WTC11 (cell line): ENCODE data around the gene TIFAB.

Source experiments
- ATF3 ChIP-seq: sonication (generic); formaldehyde crosslinking; conservative IDR thresholded peaks from 2 replicates; pipeline ENCODE4 v1.8.1; 2022; ENCODE audit warnings: mild to moderate bottlenecking, missing genetic modification reagents
- CTCF ChIP-seq: fragments of 200-600 bp; IDR thresholded peaks from 2 replicates; pipeline ENCODE4 v1.8.0; 2022; ENCODE audit warnings: antibody characterized with exemption
- ELF4 ChIP-seq: sonication (generic); formaldehyde crosslinking; IDR thresholded peaks from 2 replicates; pipeline ENCODE4 v1.8.1; 2022; ENCODE audit warnings: low read depth, mild to moderate bottlenecking, moderate library complexity, missing genetic modification reagents
- GRHL2 ChIP-seq: fragments of 250-450 bp; sonication (Bioruptor Pico); IDR thresholded peaks from 2 replicates; pipeline ENCODE4 v1.8.0; 2022; ENCODE audit warnings: mild to moderate bottlenecking, moderate library complexity; ENCODE audit not compliant: insufficient replicate concordance, severe bottlenecking
- HMGA2 ChIP-seq: fragments of 250-450 bp; sonication (Bioruptor Pico); IDR thresholded peaks from 2 replicates; pipeline ENCODE4 v1.4.0; 2021; ENCODE audit warnings: mild to moderate bottlenecking, moderate library complexity
- SMAD3 ChIP-seq: sonication (generic); formaldehyde crosslinking; IDR thresholded peaks from 2 replicates; pipeline ENCODE4 v1.8.0; 2022; ENCODE audit warnings: missing genetic modification reagents, mild to moderate bottlenecking, borderline replicate concordance
- ZBTB21 ChIP-seq: sonication (generic); formaldehyde crosslinking; IDR thresholded peaks from 2 replicates; pipeline ENCODE4 v1.8.1; 2023; ENCODE audit warnings: mild to moderate bottlenecking, missing genetic modification reagents, borderline replicate concordance

GRCh38 chr5:135491552-135492318 lies 39.6 kb upstream of the TIFAB start:
- TF ChIP-seq HMGA2 (CRISPR knock-in tag), result no peak
- no peak for TF ChIP-seq CTCF
- no peak for TF ChIP-seq ZBTB21 (CRISPR knock-in tag)
- TF ChIP-seq SMAD3 (CRISPR knock-in tag), result no peak
- TF ChIP-seq ATF3 (CRISPR knock-in tag), result no peak
- TF ChIP-seq ELF4, result no peak
- TF ChIP-seq GRHL2, result no peak
